Measurements from ENCODE around the gene MYO15A. TPM values are rescaled to one million over a fixed set of nuclear protein-coding genes. Genes with fewer than 3 reads are reported as not detected.

MYO15A gene
- total RNA-seq, 1 experiment from 2014 or later, result 3.5 TPM

DNA sequence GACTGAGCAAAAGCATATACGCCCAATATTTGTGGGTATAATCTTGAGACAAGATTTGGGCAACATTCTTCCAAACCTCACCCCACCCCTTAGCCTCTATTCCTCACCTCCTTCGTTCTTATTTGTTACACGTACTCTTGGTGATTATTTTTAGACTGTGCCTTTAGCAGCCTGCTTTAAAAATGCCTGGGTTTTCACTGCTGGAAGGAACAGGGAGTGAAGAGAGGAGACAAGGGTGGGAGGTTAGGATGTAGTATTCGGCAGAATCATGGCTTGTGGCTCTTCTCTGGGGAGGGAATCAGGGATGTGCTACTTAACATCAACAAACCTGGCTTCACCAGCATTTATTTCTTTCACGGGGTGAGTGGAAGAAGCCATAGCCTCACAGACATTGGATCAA, 86.7 kb downstream of the MYO15A start:
- Histone ChIP-seq H3K9me2 (ENCODE audit: insufficient read depth) (no peaks in the 10 kb centered on the region), H3F3A (ENCODE audit: insufficient read depth, low read depth) (no peaks in the 10 kb centered on the region; the same call in none of the 2 replicates), H3K4me1 (replicated peaks; ENCODE audit: insufficient read depth) (no peaks in the 10 kb centered on the region), H3K27me3 (ENCODE audit: insufficient read depth, low read depth) (no peaks in the 10 kb centered on the region), H2AFZ (no peak overlapping the region), H3K79me2 (ENCODE audit: low read depth) (peaks cover 73% of the 10 kb centered on the region), H3K36me3 (ENCODE audit: low read depth) (peaks cover 5% of the 10 kb centered on the region; the same call in 1 of the 2 replicates), H3K4me2 (no peak overlapping the region), H4K20me1 (ENCODE audit: insufficient read depth) (peaks cover 49% of the 10 kb centered on the region), H3K27ac (no peak overlapping the region), H3K9me3 (ENCODE audit: insufficient read depth, low read depth) (no peaks in the 10 kb centered on the region), H3K4me3 (no peak overlapping the region)
- CTCF ChIA-PET, result no interaction called here
- no peak for DNase-seq
- intact Hi-C loops (cut with micrococcal nuclease; ENCODE audit: unreplicated experiment), result no loop called here
- POLR2A ChIA-PET (ENCODE audit: unreplicated experiment), result no interaction called here
- no TSS peak for BruUV-seq (replicated peaks)
- no peak for TF ChIP-seq EZH2 (IDR thresholded peaks at IDR 0.05; ENCODE audit: low read depth)
- TF ChIP-seq, protein P1, sequence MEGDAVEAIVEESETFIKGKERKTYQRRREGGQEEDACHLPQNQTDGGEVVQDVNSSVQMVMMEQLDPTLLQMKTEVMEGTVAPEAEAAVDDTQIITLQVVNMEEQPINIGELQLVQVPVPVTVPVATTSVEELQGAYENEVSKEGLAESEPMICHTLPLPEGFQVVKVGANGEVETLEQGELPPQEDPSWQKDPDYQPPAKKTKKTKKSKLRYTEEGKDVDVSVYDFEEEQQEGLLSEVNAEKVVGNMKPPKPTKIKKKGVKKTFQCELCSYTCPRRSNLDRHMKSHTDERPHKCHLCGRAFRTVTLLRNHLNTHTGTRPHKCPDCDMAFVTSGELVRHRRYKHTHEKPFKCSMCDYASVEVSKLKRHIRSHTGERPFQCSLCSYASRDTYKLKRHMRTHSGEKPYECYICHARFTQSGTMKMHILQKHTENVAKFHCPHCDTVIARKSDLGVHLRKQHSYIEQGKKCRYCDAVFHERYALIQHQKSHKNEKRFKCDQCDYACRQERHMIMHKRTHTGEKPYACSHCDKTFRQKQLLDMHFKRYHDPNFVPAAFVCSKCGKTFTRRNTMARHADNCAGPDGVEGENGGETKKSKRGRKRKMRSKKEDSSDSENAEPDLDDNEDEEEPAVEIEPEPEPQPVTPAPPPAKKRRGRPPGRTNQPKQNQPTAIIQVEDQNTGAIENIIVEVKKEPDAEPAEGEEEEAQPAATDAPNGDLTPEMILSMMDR (conservative IDR thresholded peaks at IDR 0.05), result no peak

DNA sequence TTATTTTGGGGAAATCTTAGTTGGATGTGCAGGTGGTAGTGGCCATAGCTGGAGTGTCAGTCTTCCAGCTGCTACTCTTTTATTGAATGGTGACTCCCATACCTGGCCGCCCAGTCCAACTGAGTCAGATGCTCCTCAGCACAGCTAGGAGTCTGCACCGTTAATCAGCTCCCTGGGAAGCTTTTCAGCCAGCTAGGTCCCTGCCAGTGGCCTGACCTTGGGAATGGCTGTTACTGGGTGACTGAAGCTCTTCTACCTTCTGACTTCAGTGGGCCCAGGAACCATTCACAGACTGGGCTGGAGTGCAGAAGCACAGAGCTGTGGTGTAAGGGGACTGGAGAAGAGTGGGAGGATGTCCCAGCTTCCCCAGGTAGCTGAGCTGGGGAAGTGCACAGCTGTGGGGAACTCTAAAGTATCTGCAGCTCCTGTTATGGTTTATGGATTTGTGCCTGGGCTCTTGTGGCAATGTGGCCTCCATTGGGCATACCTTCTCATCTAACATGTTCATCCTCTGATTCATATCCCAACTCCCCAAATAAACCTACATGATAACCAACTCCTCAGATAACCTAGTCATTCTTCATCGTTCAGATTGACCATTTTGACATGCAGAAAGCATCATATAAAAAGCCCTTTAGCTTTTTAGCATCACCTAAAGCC, 89.1 kb downstream of the MYO15A start:
- no peak for DNase-seq
- Histone ChIP-seq H3K27ac (no peak overlapping the region), H3F3A (ENCODE audit: insufficient read depth, low read depth) (peaks cover 7% of the 10 kb centered on the region), H2AFZ (no peak overlapping the region), H3K4me3 (no peak overlapping the region), H3K36me3 (ENCODE audit: low read depth) (peaks cover 5% of the 10 kb centered on the region; the same call in 1 of the 2 replicates), H3K27me3 (ENCODE audit: insufficient read depth, low read depth) (no peaks in the 10 kb centered on the region), H3K9me3 (ENCODE audit: insufficient read depth, low read depth) (no peaks in the 10 kb centered on the region), H3K79me2 (ENCODE audit: low read depth) (peaks cover 56% of the 10 kb centered on the region), H3K4me1 (replicated peaks; ENCODE audit: insufficient read depth) (peaks cover 6% of the 10 kb centered on the region), H3K4me2 (no peak overlapping the region), H4K20me1 (ENCODE audit: insufficient read depth) (peaks cover 47% of the 10 kb centered on the region), H3K9me2 (ENCODE audit: insufficient read depth) (no peaks in the 10 kb centered on the region)
- POLR2A ChIA-PET (ENCODE audit: unreplicated experiment), result no interaction called here
- TF ChIP-seq, protein P1 (conservative IDR thresholded peaks at IDR 0.05), result no peak
- CTCF ChIA-PET, result no interaction called here
- no TSS peak for BruUV-seq (replicated peaks)
- intact Hi-C loops (cut with micrococcal nuclease; ENCODE audit: unreplicated experiment), result no loop called here

DNA sequence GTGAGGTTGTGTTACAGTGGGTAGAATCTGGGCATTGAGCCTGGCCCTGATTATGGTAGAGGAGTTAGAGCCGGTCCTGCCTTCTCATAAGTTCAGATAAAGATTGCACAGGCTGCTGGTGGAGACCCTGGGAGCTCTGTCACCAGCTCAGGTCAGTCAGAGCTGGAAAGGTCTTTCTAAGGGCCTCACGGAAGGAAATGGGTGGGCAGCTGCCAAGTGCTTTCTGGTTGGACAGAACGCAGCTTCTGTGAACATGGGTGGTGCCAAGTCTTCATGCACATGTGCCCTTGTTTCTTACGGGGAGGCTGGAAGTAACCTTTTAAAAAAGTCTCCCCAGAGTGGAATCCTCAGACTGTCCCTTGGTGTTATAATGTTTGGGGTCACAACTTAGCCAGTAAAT, 90.0 kb downstream of the MYO15A start:
- Histone ChIP-seq H2AFZ (no peak overlapping the region), H3K27ac (no peak overlapping the region), H3K27me3 (ENCODE audit: insufficient read depth, low read depth) (no peaks in the 10 kb centered on the region), H3K4me1 (replicated peaks; ENCODE audit: insufficient read depth) (peaks cover 15% of the 10 kb centered on the region), H3F3A (ENCODE audit: insufficient read depth, low read depth) (peaks cover 12% of the 10 kb centered on the region), H3K36me3 (ENCODE audit: low read depth) (peaks cover 5% of the 10 kb centered on the region; the same call in 1 of the 2 replicates), H3K9me2 (ENCODE audit: insufficient read depth) (no peaks in the 10 kb centered on the region), H4K20me1 (ENCODE audit: insufficient read depth) (peaks cover 53% of the 10 kb centered on the region), H3K79me2 (ENCODE audit: low read depth) (peaks cover 49% of the 10 kb centered on the region), H3K4me3 (no peak overlapping the region), H3K9me3 (ENCODE audit: insufficient read depth, low read depth) (no peaks in the 10 kb centered on the region), H3K4me2 (no peak overlapping the region)
- ChIA-PET POLR2A (ENCODE audit: unreplicated experiment) (no interaction called here), CTCF (no interaction called here)
- BruUV-seq (replicated peaks), result no TSS peak
- intact Hi-C loops (cut with micrococcal nuclease; ENCODE audit: unreplicated experiment), result no loop called here
- TF ChIP-seq EZH2 (IDR thresholded peaks at IDR 0.05; ENCODE audit: low read depth), result no peak
- TF ChIP-seq, protein P1 (conservative IDR thresholded peaks at IDR 0.05), result no peak
- DNase-seq, result no peak

Measured in PC-9 (cell line).